ENCODE data around the gene NMRAL1. TPM values are rescaled to one million over a fixed set of nuclear protein-coding genes. Genes with fewer than 3 reads are reported as not detected.
A peak's percentile ranks its signal among the peaks of the same experiment; 100 is the strongest.

The NMRAL1 gene
- polyA plus RNA-seq, 1 of the 3 experiments (the other 2 are of a cell fraction), result 99.9 TPM

DNA sequence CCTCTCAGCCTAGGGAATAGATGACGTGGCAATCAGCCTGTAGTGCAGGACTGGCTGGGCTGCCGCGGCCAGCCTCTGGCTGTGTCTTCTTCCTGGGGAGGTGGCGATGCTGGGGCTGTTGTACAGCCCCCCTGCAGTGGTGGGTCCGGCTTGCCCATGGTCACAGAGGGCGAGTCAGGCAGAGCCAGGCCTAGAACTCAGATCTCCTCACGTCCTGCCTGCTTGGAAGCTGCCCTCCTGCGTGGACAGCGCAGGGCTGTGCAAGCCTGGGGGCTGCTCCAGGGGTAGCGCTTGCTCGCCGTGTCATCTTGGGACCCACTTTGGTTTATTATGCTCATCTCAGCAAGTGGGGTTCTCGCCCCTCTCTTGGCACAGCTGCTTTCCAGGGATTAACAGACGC is 19.3 kb downstream of the NMRAL1 start:
- Histone ChIP-seq H3K4me3 (ENCODE audit: low read depth in 2 of 2, low read length in 1 of 2) (no peak overlapping the region), H3K4me2 (no peak overlapping the region), H3K27ac (ENCODE audit: low read depth in 2 of 2, low read length in 1 of 2) (no peak overlapping the region), H3K79me2 (ENCODE audit: insufficient read depth) (no peaks in the 10 kb centered on the region), H3K27me3 (ENCODE audit: insufficient read depth) (no peaks in the 10 kb centered on the region), H2AFZ (ENCODE audit: low read depth) (no peak overlapping the region), H3F3A (replicated peaks; ENCODE audit: insufficient read depth) (peaks cover 7% of the 10 kb centered on the region), H3K9ac (no peak overlapping the region), H3K9me3 (no peaks in the 10 kb centered on the region), H4K20me1 (ENCODE audit: insufficient read depth) (no peaks in the 10 kb centered on the region), H3K36me3 (replicated peaks in 1 of 2; ENCODE audit: control insufficient read depth in 1 of 2, insufficient read depth in 2 of 2, low read length in 1 of 2) (peaks cover 23 to 46% of the 10 kb centered on the region in 2 experiments), H3K4me1 (ENCODE audit: control insufficient read depth in 1 of 2, insufficient read depth in 2 of 2, low read depth in 1 of 2, low read length in 1 of 2) (no peaks in the 10 kb centered on the region), H3K9me2 (no peaks in the 10 kb centered on the region)
- POLR2A ChIA-PET, result interaction anchor here (1.3 kb wide), 1 partner anchor 10 kb away, joined by 3 read pairs; no protein-coding TSS in a partner anchor
- CTCF ChIA-PET, result interaction anchor here (0.8 kb wide), 1 partner anchor 13 kb away, joined by 4 read pairs; no protein-coding TSS in a partner anchor
- no peak for TF ChIP-seq FOXJ3 (CRISPR knock-in tag; IDR thresholded peaks at IDR 0.05)
- TF ChIP-seq, protein P1, sequence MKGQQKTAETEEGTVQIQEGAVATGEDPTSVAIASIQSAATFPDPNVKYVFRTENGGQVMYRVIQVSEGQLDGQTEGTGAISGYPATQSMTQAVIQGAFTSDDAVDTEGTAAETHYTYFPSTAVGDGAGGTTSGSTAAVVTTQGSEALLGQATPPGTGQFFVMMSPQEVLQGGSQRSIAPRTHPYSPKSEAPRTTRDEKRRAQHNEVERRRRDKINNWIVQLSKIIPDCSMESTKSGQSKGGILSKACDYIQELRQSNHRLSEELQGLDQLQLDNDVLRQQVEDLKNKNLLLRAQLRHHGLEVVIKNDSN (IDR thresholded peaks at IDR 0.05; ENCODE audit: borderline replicate concordance, low read depth), result no peak
- TF ChIP-seq TAF1 (IDR thresholded peaks at IDR 0.05; ENCODE audit: borderline replicate concordance, low read depth, low read length), result no peak
- TF ChIP-seq FOXM1 (IDR thresholded peaks at IDR 0.05; ENCODE audit: low read depth), result no peak
- no peak for TF ChIP-seq SMC3 (IDR thresholded peaks at IDR 0.05; ENCODE audit: low read depth, low read length)
- TF ChIP-seq, protein P2, sequence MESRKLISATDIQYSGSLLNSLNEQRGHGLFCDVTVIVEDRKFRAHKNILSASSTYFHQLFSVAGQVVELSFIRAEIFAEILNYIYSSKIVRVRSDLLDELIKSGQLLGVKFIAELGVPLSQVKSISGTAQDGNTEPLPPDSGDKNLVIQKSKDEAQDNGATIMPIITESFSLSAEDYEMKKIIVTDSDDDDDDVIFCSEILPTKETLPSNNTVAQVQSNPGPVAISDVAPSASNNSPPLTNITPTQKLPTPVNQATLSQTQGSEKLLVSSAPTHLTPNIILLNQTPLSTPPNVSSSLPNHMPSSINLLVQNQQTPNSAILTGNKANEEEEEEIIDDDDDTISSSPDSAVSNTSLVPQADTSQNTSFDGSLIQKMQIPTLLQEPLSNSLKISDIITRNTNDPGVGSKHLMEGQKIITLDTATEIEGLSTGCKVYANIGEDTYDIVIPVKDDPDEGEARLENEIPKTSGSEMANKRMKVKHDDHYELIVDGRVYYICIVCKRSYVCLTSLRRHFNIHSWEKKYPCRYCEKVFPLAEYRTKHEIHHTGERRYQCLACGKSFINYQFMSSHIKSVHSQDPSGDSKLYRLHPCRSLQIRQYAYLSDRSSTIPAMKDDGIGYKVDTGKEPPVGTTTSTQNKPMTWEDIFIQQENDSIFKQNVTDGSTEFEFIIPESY (IDR thresholded peaks at IDR 0.05; ENCODE audit: borderline replicate concordance, low read depth), result no peak
- no peak for TF ChIP-seq TCF12 (IDR thresholded peaks at IDR 0.05)
- TF ChIP-seq, protein P3, sequence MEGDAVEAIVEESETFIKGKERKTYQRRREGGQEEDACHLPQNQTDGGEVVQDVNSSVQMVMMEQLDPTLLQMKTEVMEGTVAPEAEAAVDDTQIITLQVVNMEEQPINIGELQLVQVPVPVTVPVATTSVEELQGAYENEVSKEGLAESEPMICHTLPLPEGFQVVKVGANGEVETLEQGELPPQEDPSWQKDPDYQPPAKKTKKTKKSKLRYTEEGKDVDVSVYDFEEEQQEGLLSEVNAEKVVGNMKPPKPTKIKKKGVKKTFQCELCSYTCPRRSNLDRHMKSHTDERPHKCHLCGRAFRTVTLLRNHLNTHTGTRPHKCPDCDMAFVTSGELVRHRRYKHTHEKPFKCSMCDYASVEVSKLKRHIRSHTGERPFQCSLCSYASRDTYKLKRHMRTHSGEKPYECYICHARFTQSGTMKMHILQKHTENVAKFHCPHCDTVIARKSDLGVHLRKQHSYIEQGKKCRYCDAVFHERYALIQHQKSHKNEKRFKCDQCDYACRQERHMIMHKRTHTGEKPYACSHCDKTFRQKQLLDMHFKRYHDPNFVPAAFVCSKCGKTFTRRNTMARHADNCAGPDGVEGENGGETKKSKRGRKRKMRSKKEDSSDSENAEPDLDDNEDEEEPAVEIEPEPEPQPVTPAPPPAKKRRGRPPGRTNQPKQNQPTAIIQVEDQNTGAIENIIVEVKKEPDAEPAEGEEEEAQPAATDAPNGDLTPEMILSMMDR (IDR thresholded peaks at IDR 0.05), result no peak
- no peak for TF ChIP-seq RAD21 (IDR thresholded peaks at IDR 0.05; ENCODE audit: low read length)
- no peak for TF ChIP-seq GATA2 (CRISPR knock-in tag; IDR thresholded peaks at IDR 0.05)
- WGBS (ENCODE audit: low lambda C conversion rate), result 86% methylated on average over 9 of the region's 14 CpGs
- DNase-seq, result no peak

DNA sequence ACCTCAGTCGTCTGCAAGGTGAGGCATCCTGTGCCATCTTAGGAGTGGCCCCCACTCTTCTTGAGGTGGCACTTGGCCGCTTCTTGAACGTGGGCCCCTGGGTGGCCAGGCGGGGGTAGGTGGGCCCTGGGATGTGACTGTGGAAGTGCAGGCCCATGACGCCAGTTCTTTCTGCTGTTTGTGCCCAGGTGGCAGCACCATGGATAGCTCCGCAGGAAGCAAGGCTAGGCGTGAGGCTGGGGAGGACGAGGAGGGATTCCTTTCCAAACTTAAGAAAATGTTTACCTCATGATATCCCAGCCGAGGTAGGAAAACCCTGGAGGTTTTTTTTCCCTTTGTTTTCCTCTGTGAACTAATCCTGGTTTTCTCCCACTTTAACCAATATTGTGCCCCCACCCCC is 19.8 kb downstream of the NMRAL1 start:
- no peak overlapping the region for H2AFZ ChIP-seq (ENCODE audit: low read depth)
- DNase-seq, result no peak
- no peaks in the 10 kb centered on the region for H3K9me3 ChIP-seq
- POLR2A ChIA-PET, result interaction anchor here (1.3 kb wide), 1 partner anchor 11 kb away, joined by 3 read pairs; no protein-coding TSS in a partner anchor
- H3K27ac ChIP-seq (ENCODE audit: low read depth in 2 of 2, low read length in 1 of 2), result no peak overlapping the region
- no peaks in the 10 kb centered on the region for H3K27me3 ChIP-seq (ENCODE audit: insufficient read depth)
- H3K79me2 ChIP-seq (ENCODE audit: insufficient read depth), result no peaks in the 10 kb centered on the region
- no peaks in the 10 kb centered on the region for H3K4me1 ChIP-seq (ENCODE audit: control insufficient read depth in 1 of 2, insufficient read depth in 2 of 2, low read depth in 1 of 2, low read length in 1 of 2)
- no peaks in the 10 kb centered on the region for H3K9me2 ChIP-seq
- no peak overlapping the region for H3K4me2 ChIP-seq
- CTCF ChIA-PET, result interaction anchor here (0.8 kb wide), 1 partner anchor 13 kb away, joined by 4 read pairs; no protein-coding TSS in a partner anchor
- no peak for TF ChIP-seq JUND (IDR thresholded peaks at IDR 0.05)
- TF ChIP-seq, protein P4, sequence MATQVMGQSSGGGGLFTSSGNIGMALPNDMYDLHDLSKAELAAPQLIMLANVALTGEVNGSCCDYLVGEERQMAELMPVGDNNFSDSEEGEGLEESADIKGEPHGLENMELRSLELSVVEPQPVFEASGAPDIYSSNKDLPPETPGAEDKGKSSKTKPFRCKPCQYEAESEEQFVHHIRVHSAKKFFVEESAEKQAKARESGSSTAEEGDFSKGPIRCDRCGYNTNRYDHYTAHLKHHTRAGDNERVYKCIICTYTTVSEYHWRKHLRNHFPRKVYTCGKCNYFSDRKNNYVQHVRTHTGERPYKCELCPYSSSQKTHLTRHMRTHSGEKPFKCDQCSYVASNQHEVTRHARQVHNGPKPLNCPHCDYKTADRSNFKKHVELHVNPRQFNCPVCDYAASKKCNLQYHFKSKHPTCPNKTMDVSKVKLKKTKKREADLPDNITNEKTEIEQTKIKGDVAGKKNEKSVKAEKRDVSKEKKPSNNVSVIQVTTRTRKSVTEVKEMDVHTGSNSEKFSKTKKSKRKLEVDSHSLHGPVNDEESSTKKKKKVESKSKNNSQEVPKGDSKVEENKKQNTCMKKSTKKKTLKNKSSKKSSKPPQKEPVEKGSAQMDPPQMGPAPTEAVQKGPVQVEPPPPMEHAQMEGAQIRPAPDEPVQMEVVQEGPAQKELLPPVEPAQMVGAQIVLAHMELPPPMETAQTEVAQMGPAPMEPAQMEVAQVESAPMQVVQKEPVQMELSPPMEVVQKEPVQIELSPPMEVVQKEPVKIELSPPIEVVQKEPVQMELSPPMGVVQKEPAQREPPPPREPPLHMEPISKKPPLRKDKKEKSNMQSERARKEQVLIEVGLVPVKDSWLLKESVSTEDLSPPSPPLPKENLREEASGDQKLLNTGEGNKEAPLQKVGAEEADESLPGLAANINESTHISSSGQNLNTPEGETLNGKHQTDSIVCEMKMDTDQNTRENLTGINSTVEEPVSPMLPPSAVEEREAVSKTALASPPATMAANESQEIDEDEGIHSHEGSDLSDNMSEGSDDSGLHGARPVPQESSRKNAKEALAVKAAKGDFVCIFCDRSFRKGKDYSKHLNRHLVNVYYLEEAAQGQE (IDR thresholded peaks at IDR 0.05; ENCODE audit: low read depth, low read length), result peak; percentile 93
- H4K20me1 ChIP-seq (ENCODE audit: insufficient read depth), result no peaks in the 10 kb centered on the region
- H3F3A ChIP-seq (replicated peaks; ENCODE audit: insufficient read depth), result peaks cover 5% of the 10 kb centered on the region
- no peak overlapping the region for H3K9ac ChIP-seq
- WGBS (ENCODE audit: low lambda C conversion rate), result 93% methylated on average over 7 of the region's 9 CpGs
- no peak overlapping the region for H3K4me3 ChIP-seq (ENCODE audit: low read depth in 2 of 2, low read length in 1 of 2)
- peaks cover 26 to 49% of the 10 kb centered on the region in 2 experiments for H3K36me3 ChIP-seq (replicated peaks in 1 of 2; ENCODE audit: control insufficient read depth in 1 of 2, insufficient read depth in 2 of 2, low read length in 1 of 2)
